ENCODE results near the gene ZNF197.
"Not testable (repeated sequence)": the region's sequence is repeated elsewhere in the genome, so short reads cannot be mapped to it uniquely, and the experiment has no call there.

The ZNF197 gene

DNA sequence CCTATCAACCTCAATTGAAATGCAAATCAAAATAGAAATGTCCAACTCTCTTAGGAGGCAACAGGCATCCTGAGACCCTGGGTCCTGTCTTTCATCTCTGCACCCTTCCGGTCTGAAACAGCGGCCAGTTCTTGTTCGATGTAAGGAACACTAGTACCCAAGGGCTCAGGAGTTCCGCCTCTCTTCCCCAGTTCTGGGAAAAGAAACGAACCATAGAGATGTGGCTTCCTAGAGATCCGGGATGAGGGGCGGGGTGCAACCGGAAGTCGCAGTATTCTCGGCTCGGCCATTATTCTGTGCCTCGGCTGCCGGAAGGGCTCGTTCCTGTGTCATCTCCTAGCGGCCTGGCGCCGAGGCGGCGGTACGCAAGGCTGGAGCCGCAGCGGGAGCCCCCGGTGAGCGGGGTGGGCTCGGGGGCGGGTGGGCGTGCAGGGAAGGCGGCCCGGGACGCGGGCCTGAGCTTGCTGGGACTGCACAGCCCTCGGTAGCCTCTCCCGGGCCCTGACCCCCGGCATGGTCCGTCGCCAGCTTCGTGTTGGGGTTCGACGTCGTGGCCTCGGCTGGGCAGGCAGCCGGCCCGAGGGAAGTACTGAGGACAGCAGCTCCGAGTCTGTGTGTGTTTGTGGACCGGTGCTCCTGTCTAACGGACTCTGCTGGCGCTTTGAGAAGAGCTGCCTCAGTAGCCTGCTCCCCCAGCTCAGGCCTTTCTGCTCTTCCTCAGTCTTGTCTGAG is at the start of gene ZNF197:
TSS of gene ZNF197 (plus strand) at position 288 of the 732 bp plus-strand sequence. CDS start 4,119 bp downstream, outside the sequence.
- peak; percentile 57 for DNase-seq (ENCODE audit: low read depth)

DNA sequence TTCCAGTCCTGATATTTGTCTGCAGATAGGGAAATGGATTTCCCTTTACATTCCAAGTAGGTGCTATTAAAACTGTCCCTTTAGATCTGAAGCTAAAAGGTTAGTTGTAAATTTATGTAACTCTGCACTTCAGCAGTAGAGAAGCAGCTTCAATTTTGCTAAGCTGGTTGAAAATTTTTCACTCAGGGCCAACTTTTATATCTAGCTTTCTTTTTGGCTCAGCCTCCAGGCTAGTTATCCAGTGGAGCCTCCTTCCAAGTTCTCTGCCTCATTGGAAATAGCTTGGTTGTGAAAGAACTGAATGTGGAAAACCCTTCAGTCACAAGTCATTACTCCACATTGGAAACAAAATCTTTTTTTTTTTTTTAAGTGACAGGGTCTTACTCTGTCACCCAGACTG is 48.2 kb upstream of the ZNF197 start:
- DNase-seq (ENCODE audit: low read depth), result no peak

DNA sequence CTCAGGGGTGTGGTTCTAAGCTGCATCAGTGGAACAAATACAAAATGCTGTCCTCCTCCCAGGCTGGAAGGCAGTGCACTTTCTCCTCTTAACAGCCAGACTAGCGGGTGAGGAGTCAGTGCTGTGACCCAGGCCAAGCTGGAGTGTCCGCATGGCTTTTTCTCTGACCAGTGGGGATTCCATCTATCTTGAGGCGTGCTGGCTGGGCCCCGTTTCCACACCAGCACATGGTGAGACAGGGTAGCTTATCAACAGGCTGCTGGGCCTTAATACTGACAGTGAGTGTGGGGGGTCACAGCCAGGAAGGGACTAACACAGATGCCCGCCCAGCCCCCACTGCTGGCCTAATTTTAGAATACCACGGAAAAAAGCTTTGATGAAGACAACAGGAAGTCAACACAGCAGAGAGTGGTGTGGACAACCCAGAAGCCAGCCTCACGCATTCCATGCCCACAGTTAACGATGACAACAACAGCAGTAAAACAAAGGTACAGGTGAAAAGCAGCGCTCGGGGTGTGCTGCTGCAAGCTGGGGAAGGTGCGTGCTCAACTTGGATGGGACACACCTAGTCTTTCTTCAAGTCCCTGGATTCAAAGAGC is 47.4 kb upstream of the ZNF197 start:
- not testable (repeated sequence) for DNase-seq (ENCODE audit: low read depth)

DNA sequence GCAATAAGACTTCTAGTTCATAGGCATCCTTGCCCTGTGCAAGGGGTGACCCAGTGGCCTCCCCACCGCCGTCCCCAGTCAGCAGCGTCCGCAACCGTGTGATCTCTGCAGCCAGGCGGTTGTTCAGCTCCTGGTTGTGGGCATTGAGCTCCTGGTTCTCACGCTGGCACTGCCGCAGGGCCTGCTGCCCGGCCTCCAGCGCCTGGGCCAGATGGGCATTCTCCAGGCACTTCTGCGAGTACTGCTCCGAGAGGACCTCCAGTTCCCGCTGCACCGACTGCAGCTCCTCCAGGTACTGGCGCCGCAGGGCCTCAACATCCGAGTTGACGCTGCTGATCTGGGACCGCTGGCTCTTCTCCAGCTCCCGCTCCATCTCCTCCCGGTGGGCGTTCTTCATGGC is 46.5 kb upstream of the ZNF197 start:
- DNase-seq (ENCODE audit: low read depth), result not testable (repeated sequence)

DNA sequence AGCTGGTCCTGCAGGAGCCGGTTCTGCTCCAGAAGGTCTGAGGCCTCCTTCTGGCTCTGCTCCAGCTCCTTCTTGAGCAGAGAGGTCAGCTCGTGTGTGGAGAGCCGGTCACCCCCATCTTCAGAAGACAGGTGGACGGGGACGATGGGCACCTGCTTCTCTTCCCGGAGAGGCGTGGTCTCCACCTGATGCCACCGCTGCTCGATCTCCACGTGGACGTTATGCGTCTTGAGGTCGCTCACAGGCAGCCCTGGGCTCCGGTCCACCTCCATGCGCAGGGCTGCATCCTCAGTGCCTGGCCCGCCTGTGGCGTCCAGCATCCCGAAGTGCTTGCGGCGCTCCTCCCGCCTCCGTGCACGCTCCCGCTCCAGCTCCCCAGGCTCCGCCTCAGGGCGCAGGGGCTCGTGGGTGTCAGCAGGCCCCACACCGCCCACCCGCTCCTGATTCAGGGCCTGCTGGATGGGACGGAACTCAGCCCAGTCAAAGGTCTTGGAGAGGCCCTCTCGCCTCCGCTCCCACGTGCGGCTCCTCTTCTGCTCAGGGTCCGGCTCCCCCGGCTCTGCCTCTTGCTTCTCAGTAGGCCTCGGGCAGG is 45.8 kb upstream of the ZNF197 start:
- not testable (repeated sequence) for DNase-seq (ENCODE audit: low read depth)

DNA sequence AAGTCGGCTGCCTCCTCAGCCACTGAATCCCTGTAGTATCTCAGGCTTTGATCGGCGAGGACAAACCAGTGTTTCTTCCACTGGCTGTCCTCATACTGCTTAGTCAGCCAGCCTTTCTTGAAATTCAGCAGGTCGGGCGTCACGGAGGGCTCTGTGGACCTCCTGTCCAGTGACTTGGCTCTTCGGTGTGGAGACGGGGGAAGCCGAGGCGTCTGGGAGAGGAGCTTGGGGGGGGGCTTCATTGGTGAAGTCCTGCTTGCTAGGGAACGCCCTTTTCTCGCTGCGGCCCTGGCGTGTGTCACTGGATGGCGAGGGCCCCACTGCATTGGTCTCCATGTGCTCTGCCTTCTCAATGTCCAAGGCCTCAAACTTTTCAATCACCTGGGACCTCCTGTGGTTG is 45.1 kb upstream of the ZNF197 start:
- DNase-seq (ENCODE audit: low read depth), result not testable (repeated sequence)

DNA sequence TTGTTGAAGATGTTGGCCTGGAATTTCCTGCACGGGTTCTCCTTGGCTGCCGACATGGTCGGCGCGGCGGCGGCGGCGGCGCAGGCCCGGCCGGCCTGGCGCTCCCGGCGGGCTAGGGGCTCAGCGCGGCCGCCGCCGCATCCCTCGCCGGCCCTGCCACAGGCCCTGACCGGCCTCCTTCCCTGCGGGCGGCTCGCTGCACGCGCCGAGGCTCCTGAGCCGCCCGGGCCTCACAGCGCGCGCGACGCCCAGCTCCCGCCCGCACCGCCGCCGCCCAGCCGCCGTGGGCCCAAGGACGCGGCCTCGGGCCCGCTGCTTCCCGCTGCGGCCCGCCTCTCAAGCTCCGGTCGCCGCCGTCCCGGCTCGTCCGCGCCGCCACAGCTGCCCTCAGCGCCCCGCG is 43.9 kb upstream of the ZNF197 start:
- not testable (repeated sequence) for DNase-seq (ENCODE audit: low read depth)

DNA sequence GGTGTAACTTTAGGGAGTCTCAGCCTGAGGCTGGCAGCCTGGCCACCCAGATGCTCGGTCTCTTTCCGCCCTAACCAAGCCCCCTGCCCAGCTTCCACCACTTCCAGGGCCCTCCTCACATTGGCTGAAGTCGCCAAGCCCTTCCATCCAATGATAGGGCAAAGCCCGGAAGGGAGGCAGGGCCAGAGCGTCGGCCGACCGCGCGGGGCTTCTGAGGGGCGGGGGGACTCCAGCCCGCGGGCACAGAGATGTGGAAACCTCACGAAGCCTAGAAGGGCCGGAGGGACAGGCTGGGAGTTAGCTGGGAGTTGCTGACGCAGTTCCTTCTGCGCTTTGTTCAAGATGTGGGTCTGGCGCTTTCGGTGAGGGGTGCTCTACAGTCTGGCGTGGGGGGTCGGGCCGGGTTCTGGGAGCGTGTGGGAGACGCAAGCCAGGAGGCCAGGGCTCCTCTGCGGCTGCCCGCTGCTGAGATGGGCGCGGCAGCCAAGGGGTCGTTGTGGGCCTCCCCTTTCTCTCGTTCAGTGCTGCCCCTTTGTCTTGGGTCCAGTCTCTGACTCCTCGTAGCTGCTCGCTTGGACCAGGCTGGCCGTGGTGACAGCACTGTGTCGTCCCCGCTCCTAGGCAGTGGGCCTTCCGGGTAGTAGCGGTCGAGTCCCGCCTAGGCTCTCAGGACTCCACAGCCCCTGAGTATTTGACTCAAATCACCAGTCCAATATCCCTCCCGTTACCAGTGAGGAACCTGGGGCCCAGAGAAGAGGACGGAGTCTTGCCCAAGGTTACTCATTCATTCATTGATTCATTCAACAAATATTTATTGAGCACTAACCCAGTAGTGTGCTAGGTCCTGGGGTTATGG is 40.0 kb upstream of the ZNF197 start, which contains the start of gene ZNF660:
TSS of gene ZNF660 (plus strand) at position 319 of the 856 bp plus-strand sequence. CDS start 9,230 bp downstream, outside the sequence.
- no peak for DNase-seq (ENCODE audit: low read depth)

DNA sequence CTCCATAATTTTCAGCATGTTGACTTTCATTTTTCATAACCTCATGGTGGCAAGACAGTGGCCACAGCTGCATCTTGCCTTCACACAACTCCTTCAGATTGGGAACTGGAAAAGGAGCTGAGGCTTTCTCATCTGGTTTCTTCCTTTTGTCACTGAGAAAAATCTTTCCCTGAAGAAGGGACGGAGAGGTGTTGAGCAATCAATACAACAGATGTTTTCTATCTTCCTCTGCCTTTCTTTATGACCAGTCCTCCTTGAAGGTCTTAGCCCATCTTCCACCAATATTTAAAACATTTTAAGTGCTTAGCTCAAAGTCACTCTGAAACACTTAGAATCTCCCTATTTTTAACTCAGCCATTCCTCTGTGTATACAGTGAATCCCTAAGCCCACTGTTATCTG is 28.2 kb upstream of the ZNF197 start:
- DNase-seq (ENCODE audit: low read depth), result no peak

DNA sequence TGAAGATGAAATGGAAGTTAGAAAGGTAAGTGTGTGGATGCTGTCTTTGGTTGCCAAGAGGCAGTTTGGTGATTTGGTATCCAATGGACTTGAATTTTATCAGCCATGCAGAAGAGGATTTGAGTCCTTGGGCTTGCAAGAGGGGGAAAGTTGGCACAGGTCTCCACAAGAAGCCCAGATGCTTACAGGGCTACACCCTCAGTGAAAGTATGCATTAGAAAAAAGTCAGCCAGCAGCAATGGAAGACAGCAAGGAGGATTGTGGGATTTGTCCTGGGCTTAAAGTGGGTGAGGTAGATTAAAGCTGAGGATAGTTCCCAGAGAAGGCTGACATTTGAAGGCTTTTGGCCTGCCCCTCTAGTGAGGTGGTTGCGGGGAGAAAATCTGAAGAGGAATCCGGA is 23.1 kb upstream of the ZNF197 start:
- DNase-seq (ENCODE audit: low read depth), result no peak

DNA sequence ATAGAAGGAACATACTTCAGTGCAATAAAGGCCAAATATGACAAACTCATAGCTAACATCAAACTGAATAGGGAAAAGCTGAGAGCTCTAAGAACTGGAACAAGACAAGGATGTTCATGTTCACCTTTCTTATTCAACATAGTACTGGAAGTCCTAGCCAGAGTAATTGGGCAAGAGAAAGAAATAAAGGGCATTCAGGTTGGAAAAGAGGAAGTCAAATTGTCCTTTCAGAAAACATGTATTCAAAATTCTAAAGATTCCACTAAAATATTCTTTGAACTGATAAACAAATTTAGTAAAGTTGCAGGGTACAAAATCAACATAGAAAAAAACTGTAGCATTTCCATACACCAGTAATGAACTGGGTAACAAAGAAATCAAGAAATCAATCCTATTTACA is 12.2 kb upstream of the ZNF197 start:
- DNase-seq (ENCODE audit: low read depth), result no peak

DNA sequence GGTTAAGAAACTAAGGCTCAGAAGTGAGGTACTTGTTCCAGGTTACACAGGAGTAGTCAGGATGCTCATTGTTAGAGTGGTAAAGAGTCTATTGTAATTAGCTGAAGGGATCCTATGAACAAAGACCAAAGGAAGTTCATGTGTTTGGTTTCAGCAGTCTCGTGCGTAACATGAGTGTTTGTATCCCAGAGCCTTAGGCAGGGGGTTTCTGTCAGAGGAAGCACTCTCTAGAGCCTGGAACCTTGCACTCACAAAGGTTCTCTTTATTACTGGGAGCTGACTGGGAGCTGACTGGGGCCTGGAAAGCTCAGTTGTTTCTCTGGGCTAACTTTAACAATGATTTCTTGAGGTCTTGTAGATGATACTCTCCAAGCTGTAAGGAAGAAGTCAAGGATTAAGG is 3.9 kb downstream of the ZNF197 start:
- no peak for DNase-seq (ENCODE audit: low read depth)

DNA sequence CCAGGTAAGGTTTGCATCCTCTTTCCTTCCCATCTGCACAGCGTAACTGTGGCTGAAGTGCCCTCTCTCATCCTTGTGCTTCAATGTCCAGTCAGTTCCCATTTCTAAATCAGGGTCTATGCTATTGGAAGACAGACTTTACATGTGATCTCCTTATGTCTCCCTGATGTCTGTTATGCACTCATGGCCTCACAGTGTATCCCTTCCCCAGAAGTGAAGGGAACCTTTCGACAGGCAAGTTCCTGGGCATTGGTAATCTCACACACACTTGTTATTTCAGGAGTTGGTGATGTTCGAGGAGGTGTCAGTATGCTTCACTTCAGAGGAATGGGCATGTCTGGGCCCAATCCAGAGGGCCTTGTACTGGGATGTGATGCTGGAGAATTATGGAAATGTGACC is 7.4 kb downstream of the ZNF197 start:
- DNase-seq (ENCODE audit: low read depth), result no peak

DNA sequence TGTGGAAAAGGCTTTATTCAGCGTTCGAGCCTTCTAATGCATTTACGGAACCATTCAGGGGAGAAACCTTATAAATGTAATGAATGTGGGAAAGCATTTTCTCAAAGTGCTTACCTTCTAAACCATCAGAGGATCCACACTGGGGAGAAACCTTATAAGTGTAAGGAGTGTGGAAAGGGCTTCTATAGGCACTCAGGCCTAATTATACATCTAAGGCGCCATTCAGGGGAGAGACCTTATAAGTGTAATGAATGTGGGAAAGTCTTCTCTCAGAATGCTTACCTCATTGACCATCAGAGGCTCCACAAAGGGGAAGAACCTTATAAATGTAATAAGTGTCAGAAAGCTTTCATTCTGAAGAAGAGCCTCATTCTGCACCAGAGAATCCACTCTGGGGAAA is 17.5 kb downstream of the ZNF197 start:
- DNase-seq (ENCODE audit: low read depth), result no peak

DNA sequence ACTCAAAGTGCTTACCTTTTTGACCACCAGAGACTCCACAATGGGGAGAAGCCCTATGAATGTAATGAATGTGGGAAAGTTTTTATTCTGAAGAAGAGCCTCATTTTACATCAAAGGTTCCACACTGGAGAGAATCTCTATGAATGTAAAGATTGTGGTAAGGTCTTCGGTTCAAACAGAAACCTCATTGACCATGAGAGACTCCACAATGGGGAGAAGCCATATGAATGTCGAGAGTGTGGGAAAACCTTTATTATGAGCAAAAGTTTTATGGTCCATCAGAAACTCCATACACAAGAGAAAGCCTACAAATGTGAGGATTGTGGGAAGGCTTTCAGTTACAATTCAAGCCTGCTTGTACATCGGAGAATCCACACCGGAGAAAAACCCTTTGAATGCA is 18.2 kb downstream of the ZNF197 start:
- DNase-seq (ENCODE audit: low read depth), result no peak

DNA sequence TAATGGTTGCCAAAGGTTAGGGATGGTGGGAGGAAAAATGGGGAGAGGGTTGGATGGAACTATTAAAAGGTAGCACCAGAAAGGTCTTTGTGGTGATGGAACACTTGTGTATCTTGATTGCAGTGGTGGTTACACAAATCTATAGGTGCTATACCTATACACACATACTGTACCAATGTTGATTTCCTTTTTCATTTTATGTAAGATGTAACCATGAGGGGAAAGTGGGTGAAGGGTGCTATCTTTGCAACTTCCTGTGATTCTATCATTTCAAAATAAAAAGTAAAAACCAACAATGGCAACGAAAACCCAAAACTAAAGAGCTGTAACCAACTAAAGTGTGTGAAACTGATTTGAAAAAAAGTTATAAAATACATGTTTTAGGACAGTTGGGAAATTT is 22.9 kb downstream of the ZNF197 start:
- no peak for DNase-seq (ENCODE audit: low read depth)

DNA sequence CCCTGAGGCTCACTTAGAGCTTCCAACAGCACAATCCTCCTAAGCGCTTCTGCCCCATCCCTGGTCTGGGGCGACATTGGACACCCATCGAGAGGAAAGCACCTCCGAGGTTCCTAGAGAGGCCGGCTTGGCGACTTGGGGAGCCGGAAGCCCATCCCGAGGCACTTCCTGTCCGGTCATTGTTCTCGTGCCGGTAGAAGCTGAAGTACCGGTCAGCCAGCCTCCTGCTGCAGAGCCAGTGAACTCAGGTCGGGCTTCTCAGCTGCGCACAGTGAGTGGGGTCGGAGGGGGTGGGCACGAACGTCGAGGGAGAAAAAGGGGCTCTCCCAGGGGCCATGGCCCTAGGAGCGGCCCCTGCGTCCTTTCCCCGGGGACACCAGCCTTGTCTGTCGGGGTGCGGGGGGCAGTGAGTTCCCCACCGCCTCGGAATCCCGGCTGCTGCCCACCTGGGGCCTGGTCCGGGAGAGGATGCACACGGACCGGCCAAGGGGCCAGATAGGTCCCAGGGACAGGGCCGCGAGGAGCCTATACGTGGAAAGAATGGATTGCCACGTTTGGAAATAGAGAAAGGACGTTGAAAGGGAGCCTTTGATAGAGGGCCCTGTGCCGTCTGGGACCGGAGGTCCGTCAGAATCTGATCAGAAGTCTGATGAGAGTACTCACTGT is 23.9 kb downstream of the ZNF197 start, which contains the start of gene ZNF35:
TSS of gene ZNF35 (plus strand) at position 169 of the 666 bp plus-strand sequence. CDS start 2,336 bp downstream, outside the sequence.
- peak; percentile 50 for DNase-seq (ENCODE audit: low read depth)

DNA sequence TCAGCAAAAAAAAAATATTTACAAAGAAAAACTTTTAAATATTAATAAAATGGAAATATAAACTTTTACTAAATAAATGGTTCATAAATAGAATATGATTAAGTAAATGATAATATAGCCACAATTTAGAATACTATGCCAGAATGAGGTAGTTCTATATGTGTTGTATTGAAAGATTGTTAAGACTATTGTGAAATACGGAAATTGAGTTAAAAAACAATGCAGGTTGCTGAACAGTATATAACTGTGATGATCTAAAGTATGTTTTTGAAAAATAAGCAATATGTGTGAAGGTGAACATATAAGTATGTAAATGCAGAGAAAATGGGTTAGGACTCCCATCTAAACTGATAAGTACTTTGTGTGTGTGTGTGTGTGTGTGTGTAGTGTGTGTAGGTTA is 24.9 kb downstream of the ZNF197 start:
- no peak for DNase-seq (ENCODE audit: low read depth)

DNA sequence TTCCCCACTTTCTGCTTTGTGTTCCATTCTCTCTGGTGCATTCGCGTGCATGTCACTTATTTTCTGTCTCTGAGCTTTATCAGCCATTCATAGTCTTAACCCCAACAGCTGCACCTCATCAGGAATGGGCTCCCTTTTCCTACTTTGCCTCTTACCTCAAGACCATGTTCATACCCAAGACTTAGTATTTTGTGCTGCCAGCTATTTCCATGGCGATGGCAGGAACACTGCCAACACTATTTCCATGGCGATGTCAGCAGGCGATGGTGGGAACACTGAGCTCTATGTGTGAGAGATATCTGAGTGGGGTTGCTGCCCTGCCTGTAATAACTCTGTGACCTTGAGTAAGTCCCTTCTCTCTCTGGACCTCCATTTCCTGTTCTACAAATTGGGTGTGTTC is 29.2 kb downstream of the ZNF197 start:
- DNase-seq (ENCODE audit: low read depth), result no peak

DNA sequence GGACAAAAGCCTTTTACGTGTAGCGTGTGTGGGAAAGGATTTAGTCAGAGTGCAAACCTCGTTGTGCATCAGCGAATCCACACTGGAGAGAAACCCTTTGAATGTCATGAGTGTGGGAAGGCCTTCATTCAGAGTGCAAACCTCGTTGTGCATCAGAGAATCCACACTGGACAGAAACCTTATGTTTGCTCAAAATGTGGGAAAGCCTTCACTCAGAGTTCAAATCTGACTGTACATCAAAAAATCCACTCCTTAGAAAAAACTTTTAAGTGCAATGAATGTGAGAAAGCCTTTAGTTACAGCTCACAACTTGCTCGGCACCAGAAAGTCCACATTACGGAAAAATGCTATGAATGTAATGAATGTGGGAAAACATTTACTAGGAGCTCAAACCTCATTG is 34.2 kb downstream of the ZNF197 start:
- no peak for DNase-seq (ENCODE audit: low read depth)

DNA sequence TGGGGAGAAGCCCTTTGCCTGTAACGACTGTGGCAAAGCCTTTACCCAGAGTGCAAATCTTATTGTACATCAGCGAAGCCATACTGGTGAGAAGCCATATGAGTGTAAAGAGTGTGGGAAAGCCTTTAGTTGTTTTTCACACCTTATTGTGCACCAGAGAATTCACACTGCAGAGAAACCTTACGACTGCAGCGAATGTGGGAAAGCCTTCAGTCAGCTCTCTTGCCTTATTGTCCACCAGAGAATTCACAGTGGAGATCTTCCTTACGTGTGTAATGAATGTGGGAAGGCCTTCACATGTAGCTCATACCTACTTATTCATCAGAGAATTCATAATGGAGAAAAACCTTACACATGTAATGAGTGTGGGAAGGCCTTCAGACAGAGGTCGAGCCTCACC is 34.6 kb downstream of the ZNF197 start:
- no peak for DNase-seq (ENCODE audit: low read depth)

DNA sequence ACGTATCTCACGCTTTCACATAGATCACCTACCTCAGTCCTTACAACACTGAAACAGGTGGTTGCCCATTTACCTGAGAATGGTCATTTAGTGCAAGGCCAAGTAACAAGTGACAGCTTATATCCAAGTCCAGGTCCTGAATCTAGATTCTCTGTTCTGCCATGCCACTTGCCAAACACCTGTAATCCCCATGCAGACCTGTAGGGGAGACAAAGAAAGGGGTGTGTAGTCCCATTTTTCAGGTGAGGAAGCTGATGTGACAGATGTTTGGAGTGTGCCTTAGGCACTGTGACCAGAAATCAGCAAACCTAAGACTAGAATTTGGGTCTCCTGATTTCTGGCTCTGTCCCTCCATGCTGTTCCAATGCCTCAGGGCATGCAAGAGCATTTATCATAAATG is 36.4 kb downstream of the ZNF197 start:
- no peak for DNase-seq (ENCODE audit: low read depth)

Data from activated T-cell treated with anti-CD3 and anti-CD28 coated beads for 48 hours (primary cell).